HepG2 (cell line): ENCODE data around the gene PLEKHG4.

Experiments
- AGO2 ChIP-seq: fragments of 200-400 bp; formaldehyde crosslinking; optimal IDR thresholded peaks from 2 replicates; pipeline ENCODE3; 2017; ENCODE audit warnings: mild to moderate bottlenecking, low read depth, low read length, moderate library complexity
- CTCF ChIP-seq: sonication (generic); formaldehyde crosslinking; IDR thresholded peaks from 2 replicates; pipeline ENCODE4 v1.5.0; 2020; ENCODE audit warnings: mild to moderate bottlenecking, missing genetic modification reagents, moderate library complexity
- EP300 ChIP-seq, 3 experiments: sonication (generic) in 1 of 3; formaldehyde crosslinking in 1 of 3; IDR thresholded peaks; 2 replicates each; pipeline versions ENCODE4 v1.5.1 to v1.6.1; 2011 to 2020; ENCODE audit warnings: low read depth in 2 of 3, low read length in 2 of 3, borderline replicate concordance in 1 of 3, improper control_type of control experiment in 1 of 3, mild to moderate bottlenecking in 1 of 3, missing genetic modification reagents in 1 of 3, moderate library complexity in 1 of 3
- GABPA ChIP-seq, 2 experiments: IDR thresholded peaks; 2 replicates each; pipeline ENCODE4 v1.6.1; 2011 to 2016; ENCODE audit warnings: low read depth in 2 of 2, low read length in 1 of 2, missing biosample characterization in 1 of 2, missing genetic modification characterization in 1 of 2
- MYC ChIP-seq: sonication (generic); formaldehyde crosslinking; IDR thresholded peaks from 2 replicates; pipeline ENCODE4 v1.9.0; 2021; ENCODE audit warnings: missing genetic modification reagents, borderline replicate concordance
- NFIC ChIP-seq: IDR thresholded peaks from 2 replicates; pipeline ENCODE4 v1.6.1; 2012; ENCODE audit warnings: mild to moderate bottlenecking, low read length, inconsistent platforms
- NR0B2 ChIP-seq: sonication (generic); formaldehyde crosslinking; IDR thresholded peaks from 2 replicates; pipeline ENCODE4 v1.4.0; 2020; ENCODE audit warnings: mild to moderate bottlenecking, missing genetic modification reagents
- NR2F1 ChIP-seq, 2 experiments: fragments of 450-650 bp in 1 of 2; formaldehyde crosslinking in 1 of 2; IDR thresholded peaks; 2 replicates each; pipeline versions ENCODE4 v1.5.0 to v1.6.1; 2016 to 2020; ENCODE audit warnings: mild to moderate bottlenecking in 1 of 2, missing compliant biosample characterization in 1 of 2, missing genetic modification reagents in 1 of 2, moderate library complexity in 1 of 2
- RBAK ChIP-seq: sonication (generic); formaldehyde crosslinking; IDR thresholded peaks from 2 replicates; pipeline ENCODE4 v1.5.1; 2020; ENCODE audit warnings: mild to moderate bottlenecking, missing genetic modification reagents
- SRY ChIP-seq: sonication (generic); formaldehyde crosslinking; IDR thresholded peaks from 2 replicates; pipeline ENCODE4 v1.8.0; 2022; ENCODE audit warnings: mild to moderate bottlenecking, missing genetic modification reagents
- ZNF788 ChIP-seq: sonication (generic); formaldehyde crosslinking; IDR thresholded peaks from 2 replicates; pipeline ENCODE4 v1.5.0; 2020; ENCODE audit warnings: mild to moderate bottlenecking, missing genetic modification reagents, borderline replicate concordance
- ZNF816 ChIP-seq: sonication (generic); formaldehyde crosslinking; IDR thresholded peaks from 2 replicates; pipeline ENCODE4 v1.8.0; 2022; ENCODE audit warnings: missing genetic modification reagents, mild to moderate bottlenecking, borderline replicate concordance

GRCh38 chr16:67270931-67271338 lies 8.4 kb upstream of the PLEKHG4 start:
- TF ChIP-seq CTCF (CRISPR knock-in tag) (no peak), ZNF788 (CRISPR knock-in tag) (no peak), GABPA (IDR thresholded peaks at IDR 0.05; ENCODE audit: low read depth, low read length) (no peak), GABPA (CRISPR knock-in tag; IDR thresholded peaks at IDR 0.05; ENCODE audit: low read depth) (no peak), ZNF816 (no peak), SRY (CRISPR knock-in tag) (no peak), AGO2 (peak; percentile 98), NR2F1 (CRISPR knock-in tag; IDR thresholded peaks at IDR 0.05) (no peak), NFIC (no peak), RBAK (CRISPR knock-in tag) (no peak), NR0B2 (CRISPR knock-in tag) (no peak), MYC (CRISPR knock-in tag) (no peak), EP300 (IDR thresholded peaks at IDR 0.05; ENCODE audit: low read depth in 2 of 2, low read length in 2 of 2) (no peak), EP300 (CRISPR knock-in tag; IDR thresholded peaks at IDR 0.05; ENCODE audit: borderline replicate concordance) (no peak)
